Activated CD4-positive, alpha-beta T cell treated with anti-CD3 and anti-CD28 coated beads for 36 hours (primary cell): ENCODE results near the gene CTRL. TPM values are rescaled to one million over a fixed set of nuclear protein-coding genes. Genes with fewer than 3 reads are reported as not detected.
A peak's percentile ranks its signal among the peaks of the same experiment; 100 is the strongest.

Experiments used
- ATAC-seq: fragments of 200-7000 bp; cut with Tn5 transposase; one replicate; pipeline ENCODE4 v1.10.0; 2021; ENCODE audit warnings: mild to moderate bottlenecking, moderate library complexity
- CTCF ChIA-PET: fragments of 350-600 bp; sonication (Branson Sonifier 250); formaldehyde crosslinking; loops from one replicate; lab custom pipeline; 2021; ENCODE audit warnings: antibody characterized with exemption; lab: Charles Lee
- POLR2A ChIA-PET: fragments of 350-600 bp; sonication (Branson Sonifier 250); formaldehyde crosslinking; loops from one replicate; lab custom pipeline; 2021; ENCODE audit warnings: antibody characterized with exemption, inconsistent platforms; lab: Charles Lee
- DNase-seq: peaks from one replicate; pipeline ENCODE4 v3.0.0-alpha.2; 2020
- H3K27ac Mint-ChIP-seq: one replicate; pipeline ENCODE4 v1.8.0; 2021; ENCODE audit warnings: mixed read lengths
- H3K27me3 Mint-ChIP-seq: one replicate; pipeline ENCODE4 v1.8.0; 2021; ENCODE audit warnings: mixed read lengths
- H3K36me3 Mint-ChIP-seq: one replicate; pipeline ENCODE4 v1.8.0; 2021; ENCODE audit warnings: low read depth, mixed read lengths
- H3K4me1 Mint-ChIP-seq: one replicate; pipeline ENCODE4 v1.8.0; 2021; ENCODE audit warnings: mixed read lengths
- H3K4me3 Mint-ChIP-seq: one replicate; pipeline ENCODE4 v1.8.0; 2021; ENCODE audit warnings: mild to moderate bottlenecking, moderate library complexity, mixed read lengths
- H3K9me3 Mint-ChIP-seq: one replicate; pipeline ENCODE4 v1.8.0; 2021; ENCODE audit warnings: low read depth, mixed read lengths
- intact Hi-C, 2 experiments: fragments of 100-400 bp; cut with DNase I in 1 of 2; cut with micrococcal nuclease in 1 of 2; formaldehyde crosslinking; loops; one replicate each; pipeline versions ENCODE4 v1.14.2 to v1.15.1; 2022 to 2024; cut with DNase I, micrococcal nuclease
- total RNA-seq, 2 experiments: library from RNA; stranded (reverse); gene quantifications; one replicate each; pipeline ENCODE4 v1.2.3, GENCODE V29; 2021

CTRL gene
- total RNA-seq, 2 experiments from 2014 or later = 2.5 to 3.5 TPM

DNA sequence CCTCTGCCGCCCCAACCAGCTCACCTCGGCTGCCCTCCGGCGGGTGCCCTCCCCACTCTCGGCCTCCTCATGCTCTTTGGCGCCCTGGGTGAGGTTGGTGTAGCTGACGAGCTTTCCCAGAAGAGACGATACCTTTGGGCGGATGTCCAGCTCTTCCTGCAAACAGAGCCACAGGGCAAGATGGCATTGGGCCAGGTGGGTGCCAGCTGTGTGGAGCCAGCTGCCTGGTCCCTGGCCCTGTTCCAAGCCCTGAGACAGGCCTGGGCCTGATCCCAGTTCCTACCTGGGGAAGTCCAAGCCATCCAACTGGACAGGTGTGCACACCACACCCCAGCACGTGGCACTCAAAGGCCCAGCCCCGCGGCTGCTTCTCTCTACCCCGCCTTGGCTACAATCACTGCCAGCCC is 29.9 kb upstream of the CTRL start:
- no peaks in the 10 kb centered on the region for H3K9me3 Mint-ChIP-seq
- ChIA-PET CTCF (interaction anchor here (0.6 to 2.3 kb wide), 2 partner anchors 20 to 1969 kb away, joined by 4 to 5 read pairs; no protein-coding TSS in a partner anchor), POLR2A (no interaction called here)
- H3K36me3 Mint-ChIP-seq = peaks cover 9% of the 10 kb centered on the region
- intact Hi-C loops = no loop called here
- no peak for DNase-seq
- H3K27me3 Mint-ChIP-seq = no peaks in the 10 kb centered on the region
- H3K4me3 Mint-ChIP-seq = no peak overlapping the region
- H3K27ac Mint-ChIP-seq = no peak overlapping the region
- H3K4me1 Mint-ChIP-seq = peaks cover under 1% of the 10 kb centered on the region
- no peak for ATAC-seq

DNA sequence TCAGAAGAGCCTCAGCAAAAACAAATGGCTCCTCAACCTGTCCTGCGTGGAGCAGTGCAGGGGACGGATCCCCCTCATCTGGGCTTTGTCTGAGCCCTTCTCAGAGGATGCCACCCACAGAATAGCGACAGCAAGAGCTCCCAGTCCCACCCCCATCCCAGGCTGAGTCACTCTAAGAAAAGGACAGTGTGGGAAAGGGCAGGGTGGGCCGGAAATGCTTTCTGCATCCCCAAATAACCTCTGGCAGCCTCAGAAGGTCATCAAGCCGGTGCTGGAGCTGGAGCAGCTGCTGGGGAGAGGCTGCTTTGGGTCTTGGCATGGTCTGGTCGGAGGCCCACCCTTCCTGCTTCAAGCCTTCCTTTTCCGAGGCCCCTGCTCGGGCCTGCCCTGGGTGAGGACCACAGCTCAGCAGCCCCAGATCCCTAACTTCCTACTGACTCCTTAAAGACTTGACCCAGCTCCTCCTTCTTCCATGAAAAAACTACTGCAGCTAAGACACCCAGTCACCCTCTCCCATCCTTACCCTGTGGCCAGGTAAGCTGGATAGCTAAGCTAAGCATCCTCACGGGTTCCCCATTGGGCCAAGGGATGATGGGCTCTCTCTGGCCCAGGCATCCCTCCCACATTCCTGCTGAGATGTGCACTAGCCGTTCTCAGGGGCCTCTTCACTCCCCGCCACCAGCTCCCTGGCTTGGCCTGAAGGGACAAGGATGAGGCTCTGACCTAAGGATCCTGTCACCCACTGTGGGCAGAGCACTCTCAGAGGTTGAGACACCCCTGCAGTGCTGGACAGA is 28.1 kb upstream of the CTRL start:
- no peak overlapping the region for H3K27ac Mint-ChIP-seq
- no peak for DNase-seq
- ChIA-PET CTCF (interaction anchor here (1.1 to 2.3 kb wide), 2 partner anchors 18 to 439 kb away, joined by 3 to 5 read pairs; no protein-coding TSS in a partner anchor), POLR2A (interaction anchor here (0.6 kb wide), 1 partner anchor 401 kb away, joined by 3 read pairs; no protein-coding TSS in a partner anchor)
- no peaks in the 10 kb centered on the region for H3K9me3 Mint-ChIP-seq
- H3K4me1 Mint-ChIP-seq = no peaks in the 10 kb centered on the region
- ATAC-seq = no peak
- H3K36me3 Mint-ChIP-seq = peaks cover 9% of the 10 kb centered on the region
- intact Hi-C loops = no loop called here
- H3K27me3 Mint-ChIP-seq = no peaks in the 10 kb centered on the region
- H3K4me3 Mint-ChIP-seq = no peak overlapping the region

DNA sequence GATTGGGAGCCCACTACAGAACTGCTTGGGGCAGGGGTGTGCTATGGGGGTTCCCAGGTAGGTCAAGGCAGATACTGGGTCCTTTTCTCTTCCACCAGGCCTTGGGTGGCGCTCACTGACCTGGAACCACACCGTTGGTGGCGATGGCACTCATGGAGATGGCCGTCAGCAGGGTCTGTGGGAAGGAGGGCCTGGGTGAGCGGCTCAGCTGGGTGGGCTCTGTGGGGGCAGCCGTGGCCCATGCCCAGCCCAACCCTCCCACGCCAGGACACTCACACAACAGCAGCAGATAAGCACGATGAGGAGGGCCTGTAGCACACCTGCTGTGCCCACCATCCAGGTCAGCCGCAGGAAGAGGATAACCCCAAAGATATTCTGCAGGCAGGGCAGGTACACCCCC is 26.0 kb upstream of the CTRL start:
- ChIA-PET POLR2A (no interaction called here), CTCF (interaction anchor here (1.0 kb wide), 1 partner anchor 16 kb away, joined by 3 read pairs; no protein-coding TSS in a partner anchor)
- H3K27me3 Mint-ChIP-seq = no peaks in the 10 kb centered on the region
- ATAC-seq = no peak
- H3K9me3 Mint-ChIP-seq = no peaks in the 10 kb centered on the region
- intact Hi-C loops = no loop called here
- H3K27ac Mint-ChIP-seq = no peak overlapping the region
- no peak overlapping the region for H3K4me3 Mint-ChIP-seq
- no peaks in the 10 kb centered on the region for H3K4me1 Mint-ChIP-seq
- H3K36me3 Mint-ChIP-seq = peaks cover 9% of the 10 kb centered on the region
- no peak for DNase-seq

DNA sequence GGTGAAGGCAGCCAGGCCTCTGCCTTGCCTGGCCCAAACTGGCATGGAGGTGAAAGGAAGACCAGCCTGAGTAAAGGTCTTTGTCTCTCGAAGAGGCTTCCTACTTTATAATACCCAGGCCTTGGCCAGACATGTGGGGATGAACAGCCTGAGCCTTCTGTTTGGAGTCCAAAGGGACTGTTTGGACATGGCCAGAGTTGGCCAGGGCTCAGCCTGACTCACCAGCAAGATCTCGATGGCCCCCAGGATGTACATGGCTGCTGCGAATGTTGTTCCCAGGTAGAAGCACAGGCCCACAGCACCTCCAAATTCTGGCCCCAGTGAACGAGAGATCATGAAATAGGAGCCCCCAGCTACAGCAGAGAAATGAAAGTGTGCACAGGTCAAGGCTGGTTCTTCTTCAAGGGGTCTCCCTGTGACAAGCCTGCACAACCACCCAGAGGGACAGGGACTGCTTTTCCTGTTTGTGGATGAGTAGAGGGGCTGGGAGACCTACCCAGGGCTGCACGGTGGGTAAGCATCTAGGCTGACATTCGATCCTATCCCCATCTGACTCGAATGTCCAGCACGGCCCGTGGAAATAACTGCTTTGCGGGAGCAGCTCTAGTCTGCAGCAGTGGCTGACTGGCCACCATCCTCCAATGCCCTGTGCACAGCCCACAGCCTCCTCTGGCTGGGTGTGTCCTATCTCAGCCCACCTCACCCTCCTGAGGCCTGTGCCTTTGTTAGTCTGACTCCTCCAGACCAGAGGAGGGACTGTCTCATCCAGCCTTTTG is 22.9 kb upstream of the CTRL start:
- Mint-ChIP-seq H3K27me3 (no peaks in the 10 kb centered on the region), H3K4me3 (no peak overlapping the region), H3K9me3 (no peaks in the 10 kb centered on the region), H3K36me3 (peaks cover 3% of the 10 kb centered on the region), H3K4me1 (no peaks in the 10 kb centered on the region), H3K27ac (no peak overlapping the region)
- CTCF ChIA-PET = no interaction called here
- POLR2A ChIA-PET = no interaction called here
- ATAC-seq (no peak), DNase-seq (no peak)
- intact Hi-C loops = no loop called here

DNA sequence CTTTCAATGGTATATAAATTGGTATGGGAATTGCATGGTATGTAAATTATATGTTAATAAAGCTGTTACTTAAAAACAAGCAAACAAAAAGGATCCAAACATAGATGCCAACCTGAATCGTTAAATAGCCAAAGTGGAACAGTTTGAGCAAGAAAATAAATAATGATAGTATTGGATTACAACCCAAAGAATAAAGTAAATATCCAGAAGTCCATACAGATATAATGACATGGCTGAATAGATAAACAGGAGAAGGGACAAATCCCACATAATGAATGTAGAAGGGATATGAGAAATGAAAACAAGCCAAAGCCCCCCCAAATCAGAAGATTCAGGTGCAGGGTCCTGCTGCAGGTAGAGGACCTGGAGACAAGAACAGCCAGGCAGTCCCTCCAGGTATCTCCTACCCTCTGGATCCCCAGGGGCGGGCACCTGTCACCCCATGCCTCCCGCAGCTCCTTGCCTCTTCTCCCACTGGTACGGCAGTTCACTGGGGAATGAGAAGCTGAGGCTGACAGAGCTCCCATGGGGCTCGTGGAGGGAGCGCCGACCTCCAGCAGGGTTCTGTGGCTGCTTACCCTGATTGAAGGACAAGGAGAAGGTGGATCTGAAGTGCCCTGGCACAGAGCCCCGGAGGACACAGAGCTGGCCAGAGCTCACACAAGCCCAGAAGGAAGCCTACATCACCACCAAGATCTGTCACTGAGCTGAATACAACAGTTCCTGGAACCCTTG is 22.1 kb upstream of the CTRL start:
- H3K27me3 Mint-ChIP-seq = no peaks in the 10 kb centered on the region
- CTCF ChIA-PET = interaction anchor here (0.6 kb wide), 1 partner anchor 132 kb away, joined by 3 read pairs; no protein-coding TSS in a partner anchor
- intact Hi-C loops = no loop called here
- POLR2A ChIA-PET = no interaction called here
- H3K4me3 Mint-ChIP-seq = no peak overlapping the region
- H3K9me3 Mint-ChIP-seq = no peaks in the 10 kb centered on the region
- H3K36me3 Mint-ChIP-seq = peaks cover 3% of the 10 kb centered on the region
- H3K4me1 Mint-ChIP-seq = no peaks in the 10 kb centered on the region
- ATAC-seq (no peak), DNase-seq (no peak)
- H3K27ac Mint-ChIP-seq = no peak overlapping the region

- no peaks in the 10 kb centered on the region for H3K9me3 Mint-ChIP-seq
- ChIA-PET CTCF (no interaction called here), POLR2A (interaction anchor here (0.6 kb wide), 1 partner anchor 97 kb away, joined by 3 read pairs; no protein-coding TSS in a partner anchor)
- DNase-seq = no peak
- H3K27me3 Mint-ChIP-seq = no peaks in the 10 kb centered on the region
- H3K4me1 Mint-ChIP-seq = no peaks in the 10 kb centered on the region
- no peak for ATAC-seq
- H3K27ac Mint-ChIP-seq = no peak overlapping the region
- H3K4me3 Mint-ChIP-seq = no peak overlapping the region
- H3K36me3 Mint-ChIP-seq = peaks cover 3% of the 10 kb centered on the region
- intact Hi-C loops = no loop called here
These were observed 19.8 kb upstream of the CTRL start for GRCh38 chr16:67951485-67951884.

- intact Hi-C loops = no loop called here
- Mint-ChIP-seq H3K27ac (no peak overlapping the region), H3K4me3 (no peak overlapping the region), H3K27me3 (no peaks in the 10 kb centered on the region), H3K4me1 (no peaks in the 10 kb centered on the region), H3K36me3 (peaks cover 9% of the 10 kb centered on the region), H3K9me3 (no peaks in the 10 kb centered on the region)
- ChIA-PET POLR2A (interaction anchor here (0.9 kb wide), 1 partner anchor 11 kb away, joined by 4 read pairs; no protein-coding TSS in a partner anchor), CTCF (interaction anchor here (0.6 kb wide), 1 partner anchor 403 kb away, joined by 3 read pairs; no protein-coding TSS in a partner anchor)
- ATAC-seq (no peak), DNase-seq (no peak)
These were observed 18.7 kb upstream of the CTRL start for GRCh38 chr16:67950335-67950843.

GRCh38 chr16:67949645-67950044 is 18.0 kb upstream of the CTRL start:
- DNase-seq (no peak), ATAC-seq (no peak)
- H3K27ac Mint-ChIP-seq = no peak overlapping the region
- no peak overlapping the region for H3K4me3 Mint-ChIP-seq
- H3K36me3 Mint-ChIP-seq = peaks cover 9% of the 10 kb centered on the region
- H3K4me1 Mint-ChIP-seq = no peaks in the 10 kb centered on the region
- ChIA-PET POLR2A (interaction anchor here (0.9 kb wide), 1 partner anchor 10 kb away, joined by 4 read pairs; no protein-coding TSS in a partner anchor), CTCF (interaction anchor here (0.7 kb wide), 1 partner anchor 16 kb away, joined by 3 read pairs; no protein-coding TSS in a partner anchor)
- intact Hi-C loops = no loop called here
- no peaks in the 10 kb centered on the region for H3K27me3 Mint-ChIP-seq
- no peaks in the 10 kb centered on the region for H3K9me3 Mint-ChIP-seq

- Mint-ChIP-seq H3K36me3 (peaks cover 9% of the 10 kb centered on the region), H3K4me1 (no peaks in the 10 kb centered on the region), H3K27me3 (no peaks in the 10 kb centered on the region), H3K4me3 (no peak overlapping the region), H3K27ac (no peak overlapping the region), H3K9me3 (no peaks in the 10 kb centered on the region)
- peak; percentile 7 for DNase-seq
- ATAC-seq = no peak
- CTCF ChIA-PET = no interaction called here
- POLR2A ChIA-PET = no interaction called here
- intact Hi-C loops = no loop called here
These were observed 16.4 kb upstream of the CTRL start for GRCh38 chr16:67948015-67948414.

DNA sequence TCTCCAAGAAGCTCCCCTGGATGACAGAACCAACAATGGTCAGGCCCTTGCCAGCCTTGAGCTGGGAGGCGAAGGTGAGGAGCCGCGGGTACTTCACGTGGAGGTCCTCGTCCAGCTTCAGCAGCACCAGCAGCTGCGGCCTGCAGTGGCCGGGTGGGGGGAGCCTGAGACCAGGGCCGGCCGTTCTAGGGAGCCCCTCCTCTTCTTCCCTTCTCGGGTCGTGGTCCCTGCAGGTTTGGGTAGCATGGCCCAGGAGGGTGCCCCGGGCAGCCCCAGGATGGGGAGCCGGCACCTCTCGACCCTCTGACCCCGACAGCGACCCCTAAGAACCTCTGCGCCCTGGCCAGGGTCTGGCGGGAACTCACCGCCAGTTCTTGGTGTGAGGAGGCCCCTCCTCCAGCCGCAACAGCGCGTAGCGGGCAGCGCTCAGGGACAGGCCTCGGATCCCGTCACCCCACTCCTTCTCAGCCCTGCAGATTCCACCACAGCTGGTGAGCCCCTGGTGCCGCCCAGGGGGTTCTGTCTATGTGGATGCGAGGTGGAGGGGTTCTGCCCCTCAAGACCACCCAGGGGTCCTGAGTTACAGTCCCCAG is 15.4 kb upstream of the CTRL start:
- CTCF ChIA-PET = interaction anchor here (0.6 to 1.4 kb wide), 3 partner anchors 23 to 130 kb away, joined by 3 read pairs; no protein-coding TSS in a partner anchor
- intact Hi-C loops = no loop called here
- Mint-ChIP-seq H3K9me3 (no peaks in the 10 kb centered on the region), H3K4me1 (peaks cover 2% of the 10 kb centered on the region), H3K27me3 (no peaks in the 10 kb centered on the region), H3K27ac (no peak overlapping the region), H3K36me3 (peaks cover 9% of the 10 kb centered on the region), H3K4me3 (no peak overlapping the region)
- DNase-seq (no peak), ATAC-seq (no peak)
- POLR2A ChIA-PET = interaction anchor here (0.7 kb wide), 1 partner anchor 145 kb away, joined by 8 read pairs; no protein-coding TSS in a partner anchor
